GM12891 (cell line): ENCODE results near the gene SETD1B.

ENCODE experiments used
- DNase-seq: peaks from one replicate; pipeline ENCODE4 v3.0.0; 2011; ENCODE audit warnings: low spot score; ENCODE audit not compliant: insufficient read length
- FAIRE-seq: peaks from 2 replicates; lab custom pipeline; 2011; peaks lifted over from hg19 to GRCh38; lab: Jason Lieb, UNC
- PAX5 ChIP-seq: IDR thresholded peaks from 2 replicates; pipeline ENCODE4 v1.6.1; 2011; ENCODE audit warnings: low read length, moderate library complexity, mild to moderate bottlenecking; ENCODE audit not compliant: insufficient read depth, severe bottlenecking
- POLR2A ChIP-seq: IDR thresholded peaks from 2 replicates; pipeline ENCODE4 v1.6.1; 2011; ENCODE audit warnings: low read depth, low read length, control low read depth
- POLR2AphosphoS5 ChIP-seq: IDR thresholded peaks from 2 replicates; pipeline ENCODE4 v1.6.1; 2011; ENCODE audit warnings: low read depth, low read length, control low read depth
- POU2F2 ChIP-seq: IDR thresholded peaks from 2 replicates; pipeline ENCODE4 v1.6.1; 2011; ENCODE audit warnings: low read depth, mild to moderate bottlenecking, control low read depth, low read length, moderate library complexity
- SPI1 ChIP-seq: IDR thresholded peaks from 2 replicates; pipeline ENCODE4 v1.6.1; 2011; ENCODE audit warnings: low read depth, low read length, control low read depth
- TAF1 ChIP-seq: IDR thresholded peaks from 2 replicates; pipeline ENCODE4 v1.6.1; 2011; ENCODE audit warnings: low read depth, low read length, control low read depth

Gene SETD1B

DNA sequence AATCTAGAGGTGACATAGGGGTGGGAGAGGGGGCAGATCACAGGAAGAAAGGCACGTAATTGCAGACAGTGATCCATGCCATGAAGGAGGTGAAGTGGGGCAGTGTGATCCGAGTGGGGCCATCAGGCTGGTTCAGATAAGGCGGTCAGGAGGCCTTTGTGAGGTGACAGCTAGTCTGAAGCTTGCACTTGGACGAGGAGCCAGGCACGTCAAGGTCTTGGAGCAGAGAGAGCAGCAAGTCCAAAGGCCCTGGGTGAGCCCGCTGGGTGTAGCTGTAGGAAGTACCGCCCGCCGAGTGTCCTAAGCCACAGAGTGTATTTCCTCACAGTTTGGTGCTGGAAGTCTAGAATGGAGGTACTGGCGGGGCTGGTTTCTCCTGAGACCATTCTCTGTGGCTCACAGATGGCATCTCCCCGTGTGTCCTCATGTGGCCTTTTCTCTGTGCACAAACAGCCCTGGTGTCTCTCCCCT lies 33.9 kb upstream of the SETD1B start:
- no peak for FAIRE-seq
- DNase-seq, result no peak
- TF ChIP-seq POU2F2 (no peak), PAX5 (no peak), TAF1 (no peak)

DNA sequence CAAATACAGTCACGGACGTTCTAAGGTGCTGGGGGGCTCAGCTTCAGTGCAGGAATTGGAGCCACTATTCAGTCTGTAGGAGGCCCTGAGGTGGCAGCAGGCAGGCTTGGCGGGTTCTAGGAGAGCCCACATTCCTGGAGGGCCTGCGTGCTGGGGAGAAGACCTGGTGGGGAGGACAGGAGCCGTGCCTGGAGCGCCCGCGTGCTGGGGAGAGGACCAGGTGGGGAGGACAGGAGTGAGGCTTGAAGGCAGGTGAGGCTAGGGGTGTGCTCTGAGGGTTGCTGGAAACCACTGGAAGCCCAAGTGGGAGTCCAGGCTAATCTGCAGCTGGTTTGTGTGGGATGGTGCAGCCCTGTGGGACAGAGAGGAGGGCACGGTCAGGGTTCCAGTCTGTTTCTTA lies 33.4 kb upstream of the SETD1B start:
- FAIRE-seq (no peak), DNase-seq (no peak)
- TF ChIP-seq PAX5 (no peak), POU2F2 (no peak), TAF1 (no peak), POLR2AphosphoS5 (no peak), POLR2A (no peak), SPI1 (no peak)

DNA sequence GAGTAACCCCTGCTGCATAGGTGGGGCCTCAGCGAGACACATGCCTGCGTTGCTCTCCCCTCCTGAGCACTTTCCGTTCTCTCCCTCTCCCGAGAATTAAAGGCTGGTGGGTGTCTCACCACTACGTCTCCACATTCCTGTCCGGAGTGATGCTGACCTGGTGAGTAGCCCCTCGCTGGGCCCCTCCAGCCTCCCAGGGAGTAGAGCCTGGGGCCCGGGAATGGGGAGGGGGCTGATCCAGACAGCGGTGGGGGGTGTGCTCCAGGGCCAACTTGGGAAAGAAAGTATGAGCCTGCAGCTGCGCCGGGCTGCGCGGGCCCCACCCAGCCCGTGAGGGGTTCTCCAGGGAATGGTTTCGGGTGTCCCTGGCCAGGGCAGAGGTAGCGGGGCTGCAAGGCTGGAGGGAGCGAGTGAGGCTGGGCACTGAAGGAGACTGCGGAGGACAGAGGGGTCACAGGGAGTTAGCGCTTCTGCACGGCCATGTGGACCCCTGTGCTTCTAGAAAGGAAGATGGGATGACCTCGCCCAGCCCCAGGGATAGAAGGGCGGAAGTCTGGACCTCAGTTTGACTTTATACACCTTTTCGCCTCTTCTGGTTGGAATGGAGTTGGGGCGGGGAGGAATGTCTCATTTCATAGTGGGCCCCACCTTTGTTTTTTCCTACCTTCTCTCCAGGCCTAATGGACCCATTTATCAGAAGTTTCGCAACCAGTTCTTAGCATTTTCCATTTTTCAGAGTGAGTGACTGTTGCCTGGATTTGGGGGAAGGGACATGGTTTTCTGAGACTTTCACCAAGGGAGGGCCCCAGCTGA lies 32.8 kb upstream of the SETD1B start:
- FAIRE-seq (no peak), DNase-seq (no peak)
- TF ChIP-seq POLR2A, result no peak
- TF ChIP-seq SPI1, result no peak
- no peak for TF ChIP-seq POLR2AphosphoS5
- TF ChIP-seq POU2F2, result no peak
- no peak for TF ChIP-seq TAF1
- TF ChIP-seq PAX5, result no peak

DNA sequence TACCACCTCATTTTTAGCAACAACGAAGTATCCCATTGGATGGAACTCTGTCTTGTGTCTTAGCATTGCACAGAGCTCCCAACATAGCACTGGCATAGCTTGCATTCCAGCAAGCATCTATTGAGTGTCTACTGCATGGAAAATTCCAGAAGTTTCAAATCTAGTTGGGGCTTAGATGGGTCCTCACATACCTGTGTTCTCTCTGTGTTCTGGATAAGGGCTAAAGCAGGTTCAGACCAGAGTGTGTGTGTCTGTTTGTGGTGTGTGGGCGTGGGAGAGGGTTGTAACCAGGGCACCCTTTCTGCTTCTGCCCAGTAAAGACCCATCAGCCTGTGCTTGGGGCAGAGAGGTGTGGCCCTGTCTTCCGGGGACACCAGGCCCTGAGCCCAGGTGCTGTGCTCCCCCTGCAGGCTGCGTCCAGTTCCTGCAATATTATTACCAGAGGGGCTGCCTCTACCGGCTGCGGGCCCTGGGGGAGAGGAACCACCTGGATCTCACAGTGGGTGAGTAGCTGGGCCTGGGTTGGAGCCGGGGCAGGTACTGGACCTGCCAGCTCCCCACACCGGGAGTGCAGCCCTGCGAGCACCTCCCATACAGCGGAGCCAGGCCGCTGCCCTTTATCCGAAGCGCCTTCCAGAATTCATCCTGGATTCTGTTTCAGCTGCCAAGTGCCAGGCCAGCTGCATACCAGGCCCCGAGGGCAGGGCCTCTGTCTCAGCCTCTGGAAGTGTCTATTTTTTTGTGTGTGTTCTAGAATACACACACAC lies 30.6 kb upstream of the SETD1B start:
- TF ChIP-seq PAX5 (no peak), POU2F2 (0 out of 2 replicates have a peak, but pooled peaks have one; percentile 45), POLR2A (no peak), SPI1 (no peak), TAF1 (no peak), POLR2AphosphoS5 (no peak)
- peak; percentile 95 for DNase-seq
- peak; percentile 98 for FAIRE-seq

DNA sequence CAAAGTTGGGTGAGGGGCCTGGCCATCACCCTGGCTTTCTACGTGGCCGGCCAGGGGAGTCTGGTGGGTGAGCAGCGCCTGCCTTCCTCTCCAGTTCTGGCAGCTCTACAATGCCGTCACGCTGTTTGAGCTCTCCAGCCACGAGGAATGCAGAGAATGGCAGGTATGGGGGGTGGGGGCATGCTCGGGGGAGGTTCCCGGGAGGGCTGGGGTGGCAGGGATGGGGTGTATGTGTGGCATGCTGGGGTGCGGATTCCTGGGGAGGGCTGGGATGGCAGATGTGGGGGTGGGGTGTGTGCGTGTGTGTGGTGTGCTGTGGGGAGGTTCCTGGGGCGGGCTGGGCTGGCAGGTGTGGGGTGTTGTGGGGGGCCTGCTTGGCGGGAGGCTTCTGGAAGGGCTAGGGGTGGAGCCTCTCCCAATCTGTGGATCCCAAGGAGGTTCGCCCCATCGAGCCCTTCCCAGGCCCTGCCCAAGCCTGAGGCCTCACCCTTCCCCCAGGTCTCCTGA lies 28.8 kb upstream of the SETD1B start:
- FAIRE-seq, result no peak
- DNase-seq, result no peak
- TF ChIP-seq SPI1 (no peak), PAX5 (no peak), TAF1 (no peak), POU2F2 (no peak), POLR2AphosphoS5 (no peak)

DNA sequence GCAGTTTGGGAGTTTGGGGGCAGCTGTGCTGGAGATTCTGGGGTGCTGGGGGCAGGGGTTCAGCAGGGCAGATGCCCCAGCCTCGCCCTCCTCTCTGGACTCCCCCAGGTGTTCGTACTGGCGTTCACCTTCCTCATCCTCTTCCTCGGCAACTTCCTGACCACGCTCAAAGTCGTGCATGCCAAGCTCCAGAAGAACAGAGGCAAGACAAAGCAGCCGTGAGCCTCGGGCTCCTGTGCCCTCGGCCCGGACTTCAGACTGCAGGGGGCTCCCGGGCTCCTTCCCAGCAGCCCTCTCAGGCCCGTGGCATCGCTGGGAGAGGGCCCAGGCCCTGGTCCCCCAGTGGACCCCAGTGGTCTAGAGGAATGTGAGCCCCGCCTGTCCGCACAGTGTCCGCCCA lies 28.3 kb upstream of the SETD1B start:
- TF ChIP-seq SPI1 (no peak), POLR2A (no peak), PAX5 (no peak), TAF1 (no peak), POU2F2 (no peak), POLR2AphosphoS5 (no peak)
- DNase-seq (no peak), FAIRE-seq (no peak)

DNA sequence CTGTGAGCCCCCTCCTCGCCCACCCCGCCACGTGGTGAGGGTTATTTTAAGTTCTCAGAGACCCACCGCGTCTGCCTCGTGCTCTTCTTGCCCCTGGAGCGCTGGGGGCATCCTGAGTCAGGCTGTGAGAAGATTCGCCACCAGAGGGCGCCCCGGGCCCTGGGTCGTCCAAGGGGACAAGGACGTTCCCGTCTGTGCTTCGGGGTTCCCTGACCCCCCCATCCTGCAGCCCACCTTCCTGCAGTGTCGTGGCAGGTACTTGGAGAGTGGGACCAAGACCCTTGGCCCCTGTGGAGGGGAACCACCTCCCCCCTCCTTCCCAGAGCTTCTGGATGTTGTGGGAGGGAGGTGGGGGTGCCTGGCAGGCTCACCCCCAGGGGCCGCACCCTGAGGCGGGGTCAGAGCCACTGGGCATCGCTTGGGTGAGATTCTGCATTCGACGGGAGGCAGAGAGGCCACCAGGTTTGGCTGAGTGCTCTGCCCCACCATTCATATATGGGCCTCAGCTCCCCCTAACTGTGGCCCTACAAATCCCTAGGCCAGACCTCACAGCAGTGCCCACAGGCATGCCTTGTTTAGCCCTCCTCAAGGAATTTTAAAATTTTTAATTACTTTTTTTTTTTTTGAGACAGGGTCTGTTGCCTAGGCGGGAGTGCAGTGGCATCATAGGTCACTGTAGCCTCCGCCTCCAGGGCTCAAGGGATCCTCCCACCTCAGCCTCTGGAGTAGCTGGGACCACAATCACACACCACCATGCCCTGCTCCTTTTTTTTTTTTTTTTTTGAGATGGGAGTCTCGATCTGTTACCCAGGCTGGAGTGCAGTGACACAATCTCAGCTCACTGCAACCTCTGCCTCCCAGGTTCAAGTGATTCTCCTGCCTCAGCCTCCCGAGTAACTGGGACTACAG lies 27.4 kb upstream of the SETD1B start:
- peak; percentile 90 for FAIRE-seq
- TF ChIP-seq POU2F2 (0 out of 2 replicates have a peak, but pooled peaks have one; percentile 7), POLR2A (no peak), POLR2AphosphoS5 (no peak)
- DNase-seq, result peak; percentile 94

DNA sequence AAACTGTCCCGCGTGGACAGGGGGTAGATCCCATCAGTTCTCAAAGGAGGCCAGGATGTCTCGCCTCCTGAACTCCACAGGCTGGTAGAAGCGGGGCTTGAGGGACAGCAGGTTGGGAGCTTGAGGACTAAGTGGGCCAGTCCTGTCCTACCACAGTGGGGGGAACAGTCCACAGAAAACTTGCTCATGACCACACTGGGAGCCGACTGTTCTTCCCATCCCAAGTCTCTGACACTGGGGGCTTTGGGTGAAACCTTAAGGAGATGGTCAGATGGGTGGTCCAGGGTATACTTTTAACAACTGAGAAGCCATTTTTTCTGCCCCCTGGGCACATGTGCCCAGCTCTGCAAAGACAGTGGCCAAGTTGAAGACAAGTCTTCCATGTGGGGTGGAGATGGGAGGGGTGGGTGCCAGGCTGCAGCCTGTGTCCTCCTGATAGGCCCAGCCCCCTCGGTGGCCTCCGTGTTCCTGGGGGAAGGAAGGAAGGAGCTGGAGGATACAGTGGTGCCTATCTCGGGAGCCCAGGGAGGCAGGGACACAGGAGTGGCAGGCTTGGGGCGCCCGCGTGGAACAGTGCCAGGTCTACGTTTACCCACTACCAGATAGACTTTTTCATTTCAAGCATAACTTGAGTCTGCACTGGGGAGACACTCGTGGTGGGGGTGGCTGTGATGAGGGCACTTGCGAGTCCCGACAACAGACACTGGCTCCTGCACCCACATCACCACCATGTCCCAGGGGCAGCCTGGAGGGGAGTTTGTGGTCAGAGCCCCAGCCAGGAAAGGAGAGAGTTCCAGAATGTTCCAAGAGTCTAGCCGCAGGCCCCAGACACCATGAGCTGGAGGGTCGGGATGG lies 25.0 kb upstream of the SETD1B start:
- no peak for TF ChIP-seq PAX5
- no peak for TF ChIP-seq TAF1
- no peak for TF ChIP-seq POLR2AphosphoS5
- TF ChIP-seq SPI1, result no peak
- no peak for TF ChIP-seq POU2F2
- no peak for TF ChIP-seq POLR2A
- no peak for DNase-seq
- FAIRE-seq, result no peak
